B cell (primary cell): Measurements from ENCODE around the gene OSM. TPM values are rescaled to one million over a fixed set of nuclear protein-coding genes. Genes with fewer than 3 reads are reported as not detected.

Experiments
- ATAC-seq: fragments of 200-7000 bp; cut with Tn5 transposase; one replicate; pipeline ENCODE4 v1.10.0; 2021; ENCODE audit warnings: low read depth, mild to moderate bottlenecking, moderate number of reproducible peaks, moderate library complexity
- CTCF ChIA-PET: fragments of 350-600 bp; sonication (Branson Sonifier 250); formaldehyde crosslinking; loops from one replicate; lab custom pipeline; 2021; ENCODE audit warnings: antibody characterized with exemption, inconsistent platforms; lab: Charles Lee
- POLR2A ChIA-PET: fragments of 350-600 bp; sonication (Branson Sonifier 250); formaldehyde crosslinking; loops from one replicate; lab custom pipeline; 2021; ENCODE audit warnings: antibody characterized with exemption; lab: Charles Lee
- DNase-seq: peaks from one replicate; pipeline ENCODE4 v3.0.0; 2013
- H2AFZ ChIP-seq: 2 replicates; pipeline ENCODE4 v1.6.1; 2012; ENCODE audit warnings: mild to moderate bottlenecking, low read depth, low read length; ENCODE audit not compliant: insufficient read depth, poor library complexity, severe bottlenecking
- H3K27ac ChIP-seq, 2 donors: 1 replicate in 1 of 2; 2 replicates in 1 of 2; pipeline ENCODE4 v1.5.1; 2012 to 2013; ENCODE audit warnings: low read length in 2 of 2, mild to moderate bottlenecking in 2 of 2, moderate library complexity in 1 of 2
- H3K27me3 ChIP-seq, 4 experiments: fragments of 200-600 bp in 1 of 4; sonication (generic) in 1 of 4; replicated peaks in 1 of 4; 1 replicate in 2 of 4; 2 replicates in 2 of 4; pipeline versions ENCODE4 v1.6.1 to v1.7.0; 2013 to 2016; ENCODE audit warnings: low read length in 3 of 4, mild to moderate bottlenecking in 2 of 4, mixed read lengths in 1 of 4, moderate library complexity in 1 of 4; ENCODE audit not compliant: insufficient read depth in 4 of 4, control insufficient read depth in 3 of 4; ENCODE audit errors: control extremely low read depth in 1 of 4
- H3K36me3 ChIP-seq, 2 experiments: replicated peaks in 1 of 2; 1 replicate in 1 of 2; 2 replicates in 1 of 2; pipeline versions ENCODE4 v1.6.1 to v1.7.1; 2013; ENCODE audit warnings: low read length in 1 of 2; ENCODE audit not compliant: insufficient read depth in 2 of 2, control insufficient read depth in 1 of 2; ENCODE audit errors: control extremely low read depth in 1 of 2, extremely low read depth in 1 of 2
- H3K4me1 ChIP-seq, 2 donors: fragments of 200-600 bp in 1 of 2; sonication (generic) in 1 of 2; 1 replicate in 1 of 2; 2 replicates in 1 of 2; pipeline versions ENCODE4 v1.5.1 to v1.6.1; 2013 to 2017; ENCODE audit warnings: low read length in 2 of 2; ENCODE audit not compliant: control insufficient read depth in 2 of 2, insufficient read depth in 2 of 2
- H3K4me2 ChIP-seq: replicated peaks from 2 replicates; pipeline ENCODE3; 2012; ENCODE audit warnings: mild to moderate bottlenecking, low read depth, low read length; ENCODE audit not compliant: poor library complexity, severe bottlenecking
- H3K4me3 ChIP-seq, 5 experiments: fragments of 200-600 bp in 1 of 5; sonication (generic) in 1 of 5; 1 replicate in 3 of 5; 2 replicates in 2 of 5; pipeline versions ENCODE4 v1.5.1 to v1.7.0; 2011 to 2016; ENCODE audit warnings: low read length in 4 of 5, mild to moderate bottlenecking in 4 of 5, low read depth in 2 of 5, control low read depth in 1 of 5, moderate library complexity in 1 of 5; ENCODE audit not compliant: insufficient read depth in 1 of 5; ENCODE audit errors: control extremely low read depth in 1 of 5, extremely low read depth in 1 of 5
- H3K79me2 ChIP-seq: fragments of 200-600 bp; sonication (generic); one replicate; pipeline ENCODE4 v1.6.0; 2016; ENCODE audit warnings: low read length; ENCODE audit not compliant: control insufficient read depth, insufficient read depth
- H3K9ac ChIP-seq: fragments of 200-600 bp; sonication (generic); 2 replicates; pipeline ENCODE4 v1.6.1; 2017; ENCODE audit warnings: mild to moderate bottlenecking, low read length, moderate library complexity
- H3K9me3 ChIP-seq, 3 donors: one replicate each; pipeline versions ENCODE4 v1.6.1 to v1.7.1; 2013; ENCODE audit warnings: low read length in 2 of 3; ENCODE audit not compliant: control insufficient read depth in 2 of 3, insufficient read depth in 1 of 3; ENCODE audit errors: control extremely low read depth in 1 of 3
- H4K20me1 ChIP-seq: 2 replicates; pipeline ENCODE4 v1.6.0; 2012; ENCODE audit warnings: mild to moderate bottlenecking, low read length; ENCODE audit not compliant: insufficient read depth, control insufficient read depth, poor library complexity, severe bottlenecking
- H3K27ac Mint-ChIP-seq: one replicate; pipeline ENCODE4 v1.8.0; 2021; ENCODE audit warnings: mixed read lengths
- H3K27me3 Mint-ChIP-seq: one replicate; pipeline ENCODE4 v1.8.0; 2021; ENCODE audit warnings: mixed read lengths
- H3K4me1 Mint-ChIP-seq: one replicate; pipeline ENCODE4 v1.8.0; 2021; ENCODE audit warnings: mixed read lengths
- H3K4me3 Mint-ChIP-seq: one replicate; pipeline ENCODE4 v1.8.0; 2021; ENCODE audit warnings: mixed read lengths
- H3K9me3 Mint-ChIP-seq: one replicate; pipeline ENCODE4 v1.8.0; 2022; ENCODE audit warnings: mixed read lengths; ENCODE audit not compliant: insufficient read depth
- EZH2 ChIP-seq: IDR thresholded peaks from 2 replicates; pipeline ENCODE4 v1.6.1; 2012; ENCODE audit warnings: borderline replicate concordance, low read depth, mild to moderate bottlenecking, moderate library complexity, low read length; ENCODE audit not compliant: insufficient read depth, poor library complexity, severe bottlenecking
- WGBS: methylation state at CpG from one replicate; pipeline ENCODE4 v1.1.5; 2013; ENCODE audit warnings: missing lambda C conversion rate; ENCODE audit not compliant: insufficient coverage; 5-methylcytosine and 5-hydroxymethylcytosine counted together
- intact Hi-C: fragments of 100-400 bp; cut with micrococcal nuclease; formaldehyde crosslinking; loops from one replicate; pipeline ENCODE4 v1.10.0; 2022
- polyA plus RNA-seq: library from polyadenylated mRNA; depleted of rRNA; stranded (reverse); fragments of >200 nt; gene quantifications from 2 replicates; pipeline ENCODE4 v1.2.3, GENCODE V29; 2012
- total RNA-seq, 2 donors: library from RNA; stranded (reverse); fragments of 120-200 nt in 1 of 2; gene quantifications; 1 replicate in 1 of 2; 2 replicates in 1 of 2; pipeline versions ENCODE4 v1.2.3 to v1.2.4, GENCODE V29; 2013 to 2022
- TF ChIP-seq, protein P1 (sequence below): fragments of 200-600 bp; IDR thresholded peaks from one replicate; pipeline ENCODE4 v1.8.0; 2022; ENCODE audit warnings: antibody characterized with exemption, mild to moderate bottlenecking

Gene OSM
- total and polyA plus RNA-seq, 2 donors (not counting 1 experiment from before 2014, with no cell fraction given): 1.8 to 12.5 TPM

DNA sequence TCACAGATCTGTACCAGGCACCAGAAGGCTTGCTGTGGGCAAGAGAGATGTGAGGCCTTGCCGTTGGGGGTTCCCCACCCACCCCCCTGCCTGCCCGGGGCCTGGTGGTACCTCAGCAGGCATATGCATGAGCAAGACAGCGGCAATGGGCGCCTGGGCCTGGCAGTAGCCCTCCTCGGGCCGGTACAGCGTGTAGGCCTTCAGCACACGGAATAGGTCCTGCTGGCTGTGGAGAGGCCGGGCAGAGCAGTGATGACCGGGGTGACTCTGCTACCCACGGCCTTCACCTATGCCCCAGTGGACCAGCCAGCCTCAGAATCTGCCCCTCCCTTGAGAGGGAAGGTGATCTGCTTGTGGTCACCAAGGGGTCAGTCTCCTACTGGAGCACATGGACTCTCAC is 28.2 kb upstream of the OSM start:
- CTCF ChIA-PET: interaction anchor here (12.6 to 13.2 kb wide), 2 partner anchors 14 to 95 kb away, joined by 229 to 510 read pairs; partner anchors contain the start of genes RNF215 and SEC14L2

DNA sequence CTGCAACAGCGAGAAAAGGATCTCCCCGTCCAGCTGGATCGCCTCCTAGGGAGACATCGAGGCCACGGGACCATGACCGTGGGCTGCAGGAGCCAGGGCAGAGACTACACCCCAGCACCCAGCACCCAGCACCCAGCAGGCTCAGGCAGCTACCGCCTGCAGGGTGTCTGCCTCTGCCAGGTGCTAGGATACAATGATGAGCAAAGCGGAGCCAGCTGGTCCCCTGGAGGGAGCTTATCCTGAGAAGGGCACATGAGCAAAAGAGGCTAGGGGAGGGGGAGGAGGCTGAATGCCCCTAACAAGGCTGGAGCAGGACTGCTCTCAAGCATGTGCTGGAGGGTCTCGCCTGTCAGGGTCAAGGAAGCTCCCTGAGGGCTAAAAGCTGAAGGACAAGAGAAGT is 27.4 kb upstream of the OSM start:
- Mint-ChIP-seq H3K27me3 (no peaks in the 10 kb centered on the region), H3K4me3 (no peak overlapping the region), H3K27ac (no peak overlapping the region), H3K9me3 (no peaks in the 10 kb centered on the region), H3K4me1 (peaks cover 33% of the 10 kb centered on the region)
- Histone ChIP-seq H3K27ac (no peak overlapping the region), H3K79me2 (peaks cover 56% of the 10 kb centered on the region), H2AFZ (no peak overlapping the region), H3K36me3 (peaks cover 0 to 70% of the 10 kb centered on the region in 2 experiments), H3K27me3 (no peaks in the 10 kb centered on the region), H3K9me3 (no peaks in the 10 kb centered on the region), H3K4me1 (peaks cover 11 to 26% of the 10 kb centered on the region in 2 donors), H3K4me3 (no peak overlapping the region), H3K9ac (no peak overlapping the region), H3K4me2 (no peak overlapping the region), H4K20me1 (peaks cover 20% of the 10 kb centered on the region)
- 98% methylated on average over 9 of the region's 9 CpGs for WGBS
- ATAC-seq (no peak), DNase-seq (no peak)
- ChIA-PET CTCF (interaction anchor here (1.4 to 13.2 kb wide), 3 partner anchors 15 to 96 kb away, joined by 3 to 510 read pairs (median 229); partner anchors contain the start of genes RNF215, SEC14L2 and TBC1D10A), POLR2A (no interaction called here)
- TF ChIP-seq EZH2: no peak
- TF ChIP-seq, protein P1, sequence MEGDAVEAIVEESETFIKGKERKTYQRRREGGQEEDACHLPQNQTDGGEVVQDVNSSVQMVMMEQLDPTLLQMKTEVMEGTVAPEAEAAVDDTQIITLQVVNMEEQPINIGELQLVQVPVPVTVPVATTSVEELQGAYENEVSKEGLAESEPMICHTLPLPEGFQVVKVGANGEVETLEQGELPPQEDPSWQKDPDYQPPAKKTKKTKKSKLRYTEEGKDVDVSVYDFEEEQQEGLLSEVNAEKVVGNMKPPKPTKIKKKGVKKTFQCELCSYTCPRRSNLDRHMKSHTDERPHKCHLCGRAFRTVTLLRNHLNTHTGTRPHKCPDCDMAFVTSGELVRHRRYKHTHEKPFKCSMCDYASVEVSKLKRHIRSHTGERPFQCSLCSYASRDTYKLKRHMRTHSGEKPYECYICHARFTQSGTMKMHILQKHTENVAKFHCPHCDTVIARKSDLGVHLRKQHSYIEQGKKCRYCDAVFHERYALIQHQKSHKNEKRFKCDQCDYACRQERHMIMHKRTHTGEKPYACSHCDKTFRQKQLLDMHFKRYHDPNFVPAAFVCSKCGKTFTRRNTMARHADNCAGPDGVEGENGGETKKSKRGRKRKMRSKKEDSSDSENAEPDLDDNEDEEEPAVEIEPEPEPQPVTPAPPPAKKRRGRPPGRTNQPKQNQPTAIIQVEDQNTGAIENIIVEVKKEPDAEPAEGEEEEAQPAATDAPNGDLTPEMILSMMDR: no peak
- intact Hi-C loops: no loop called here

More for the DNA sequence above, 28.2 kb upstream of the OSM start:
- 96% methylated on average over 9 of the region's 11 CpGs for WGBS
- Histone ChIP-seq H3K4me1 (peaks cover 11 to 25% of the 10 kb centered on the region in 2 donors), H3K9me3 (no peaks in the 10 kb centered on the region), H3K4me2 (no peak overlapping the region), H2AFZ (no peak overlapping the region), H3K9ac (no peak overlapping the region), H3K27me3 (no peaks in the 10 kb centered on the region), H3K36me3 (peaks cover 0 to 78% of the 10 kb centered on the region in 2 experiments), H3K79me2 (peaks cover 62% of the 10 kb centered on the region), H3K27ac (no peak overlapping the region), H3K4me3 (no peak overlapping the region), H4K20me1 (peaks cover 20% of the 10 kb centered on the region)
- POLR2A ChIA-PET: no interaction called here
- intact Hi-C loops: no loop called here
- ATAC-seq (no peak), DNase-seq (no peak)
- H3K4me1 Mint-ChIP-seq: peaks cover 30% of the 10 kb centered on the region
- H3K4me3 Mint-ChIP-seq: no peak overlapping the region
- no peaks in the 10 kb centered on the region for H3K9me3 Mint-ChIP-seq
- H3K27ac Mint-ChIP-seq: no peak overlapping the region
- no peaks in the 10 kb centered on the region for H3K27me3 Mint-ChIP-seq
- no peak for TF ChIP-seq EZH2
- TF ChIP-seq, protein P1: no peak
